SK-N-MC (cell line): ENCODE measurements around the gene IL17C.

ENCODE experiments used
- EZH2 ChIP-seq: fragments of 200-600 bp; sonication (generic); IDR thresholded peaks from one replicate; pipeline ENCODE4 v1.6.1; 2017; ENCODE audit warnings: antibody characterized with exemption
- FOXP2 ChIP-seq: optimal IDR thresholded peaks from 2 replicates; pipeline ENCODE3; 2011; ENCODE audit warnings: mild to moderate bottlenecking, moderate library complexity; ENCODE audit not compliant: insufficient read depth; ENCODE audit errors: extremely low read length, control extremely low read depth

GRCh38 chr16:88655053-88655732, 16.8 kb downstream of the IL17C start:
- TF ChIP-seq FOXP2 (no peak), EZH2 (no peak)
